GM21360 (cell line): ENCODE data around the gene OLFML2B.
"Not testable (repeated sequence)": the region's sequence is repeated elsewhere in the genome, so short reads cannot be mapped to it uniquely, and the experiment has no call there.

Experiments used
- ATAC-seq: cut with Tn5 transposase; IDR thresholded peaks from one replicate; pipeline ENCODE4 v1.9.1; 2021; ENCODE audit warnings: mild to moderate bottlenecking, moderate library complexity; ENCODE audit not compliant: unreplicated experiment

Gene OLFML2B

DNA sequence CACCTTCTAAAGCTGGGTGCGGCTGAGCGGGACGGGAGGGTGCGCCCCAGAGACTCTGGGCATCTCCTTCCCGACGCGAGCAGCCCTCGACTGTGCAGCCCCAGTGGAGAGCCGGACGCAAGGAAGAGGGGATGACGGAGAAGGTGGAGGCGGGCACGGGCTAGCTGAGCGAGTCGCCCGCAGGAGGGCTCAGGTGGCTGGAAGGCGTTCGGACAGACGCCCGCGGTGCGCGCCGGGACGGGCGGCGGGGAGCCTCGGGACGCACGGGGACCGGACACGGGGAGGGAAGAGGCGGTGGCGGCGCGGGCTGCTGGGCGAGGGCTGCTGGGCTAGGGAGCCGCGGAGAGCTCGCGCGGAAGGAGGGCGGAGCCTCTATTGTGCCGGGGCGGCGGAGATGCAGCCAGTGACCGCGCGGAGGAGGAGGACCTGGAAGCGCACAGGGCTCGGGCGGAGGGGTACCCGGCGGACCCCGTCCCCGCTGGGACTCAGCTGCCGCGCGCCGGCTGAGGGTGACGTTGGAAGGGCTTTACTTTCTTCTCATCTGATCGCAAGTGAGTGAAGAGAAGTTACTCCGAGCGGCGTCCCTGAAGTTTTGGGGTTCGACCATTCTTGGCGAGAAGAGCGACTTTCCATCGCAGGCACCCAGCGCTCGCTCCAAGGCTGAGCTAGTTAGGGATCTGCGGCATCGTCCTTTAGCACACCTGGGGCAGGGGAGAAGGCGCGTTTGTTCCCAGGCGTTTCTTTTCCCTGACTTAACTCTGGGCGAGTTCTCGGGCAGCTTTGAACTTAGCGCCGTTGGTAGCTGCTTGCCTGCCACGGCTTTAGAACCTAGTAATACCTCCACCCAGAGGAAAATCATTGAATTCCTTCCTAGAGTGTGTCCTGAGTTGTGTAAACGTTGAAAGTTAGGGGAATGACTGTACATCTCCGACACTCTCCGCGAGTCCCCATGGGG, at the start of gene OLFML2B:
OLFML2B (minus strand) TSS at position 323 of the 955 bp plus-strand sequence. CDS start 439 bp downstream, outside the sequence.
- no peak for ATAC-seq

DNA sequence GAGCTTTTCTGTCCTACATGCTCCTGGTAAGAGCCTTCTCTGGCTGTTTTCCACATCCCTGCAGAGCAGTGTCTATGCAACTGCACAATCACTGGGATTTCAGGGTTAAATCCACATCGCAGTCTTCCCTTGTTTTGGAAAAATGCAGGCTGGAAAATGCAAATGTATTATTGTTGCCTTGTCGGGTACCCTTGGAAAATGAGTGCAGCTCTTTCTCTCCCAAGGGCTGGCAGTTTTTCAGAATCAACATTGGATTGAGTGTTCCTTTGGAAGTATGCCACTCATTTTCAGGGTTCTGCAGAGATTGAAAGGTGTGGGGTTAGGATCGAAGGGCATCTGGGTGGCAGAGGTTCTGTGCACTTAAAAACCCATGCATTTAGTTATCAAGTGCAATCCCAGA, 49.1 kb upstream of the OLFML2B start:
- ATAC-seq = no peak

DNA sequence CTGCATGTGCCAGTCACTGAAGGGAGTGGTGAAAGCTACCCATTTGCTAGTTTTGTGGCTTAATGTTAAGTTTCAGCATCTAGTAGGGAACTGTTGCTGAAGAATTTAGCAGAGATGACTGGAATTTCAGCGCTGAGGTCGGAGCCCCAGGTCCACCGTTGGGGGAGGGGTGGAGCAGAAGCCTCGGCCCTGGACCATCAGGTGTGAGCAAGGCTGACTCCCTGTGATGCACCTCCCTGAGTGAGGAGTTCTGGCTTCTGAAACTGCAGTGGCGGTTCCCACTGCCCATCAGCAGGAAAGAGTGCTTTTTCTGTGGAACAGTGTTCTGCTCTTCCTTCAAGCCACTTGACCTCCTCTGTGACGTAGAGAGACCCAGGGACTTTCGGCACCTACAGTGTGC, 47.2 kb upstream of the OLFML2B start:
- ATAC-seq = no peak

DNA sequence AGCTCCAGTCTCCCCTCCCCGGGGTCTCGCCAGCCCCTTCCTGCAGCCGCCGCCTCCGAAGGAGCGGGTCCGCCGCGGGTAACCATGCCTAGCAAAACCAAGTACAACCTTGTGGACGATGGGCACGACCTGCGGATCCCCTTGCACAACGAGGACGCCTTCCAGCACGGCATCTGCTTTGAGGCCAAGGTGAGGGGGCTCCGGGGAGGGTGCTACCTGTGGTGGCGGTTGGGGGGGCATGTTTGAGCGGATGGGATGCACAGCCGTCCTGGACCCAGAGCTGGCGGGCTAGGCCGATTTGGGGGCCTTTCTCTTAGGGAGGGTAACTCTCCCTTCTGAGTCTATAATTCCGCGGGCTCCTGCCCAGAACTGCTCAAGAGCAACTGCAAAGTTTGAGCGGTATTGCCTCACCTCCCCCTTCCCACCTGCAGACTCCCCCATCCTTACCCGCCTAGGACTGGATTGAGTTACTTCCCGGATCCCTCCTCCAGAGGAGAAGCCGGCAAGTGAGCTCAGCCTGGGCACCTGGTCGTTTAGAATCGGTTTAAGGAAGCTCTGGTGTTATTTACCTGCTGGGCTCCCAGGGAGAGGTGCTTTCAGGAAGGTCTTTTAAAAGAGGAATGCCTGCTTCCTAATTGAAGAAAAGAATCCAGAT, 46.6 kb upstream of the OLFML2B start:
- ATAC-seq = no peak

DNA sequence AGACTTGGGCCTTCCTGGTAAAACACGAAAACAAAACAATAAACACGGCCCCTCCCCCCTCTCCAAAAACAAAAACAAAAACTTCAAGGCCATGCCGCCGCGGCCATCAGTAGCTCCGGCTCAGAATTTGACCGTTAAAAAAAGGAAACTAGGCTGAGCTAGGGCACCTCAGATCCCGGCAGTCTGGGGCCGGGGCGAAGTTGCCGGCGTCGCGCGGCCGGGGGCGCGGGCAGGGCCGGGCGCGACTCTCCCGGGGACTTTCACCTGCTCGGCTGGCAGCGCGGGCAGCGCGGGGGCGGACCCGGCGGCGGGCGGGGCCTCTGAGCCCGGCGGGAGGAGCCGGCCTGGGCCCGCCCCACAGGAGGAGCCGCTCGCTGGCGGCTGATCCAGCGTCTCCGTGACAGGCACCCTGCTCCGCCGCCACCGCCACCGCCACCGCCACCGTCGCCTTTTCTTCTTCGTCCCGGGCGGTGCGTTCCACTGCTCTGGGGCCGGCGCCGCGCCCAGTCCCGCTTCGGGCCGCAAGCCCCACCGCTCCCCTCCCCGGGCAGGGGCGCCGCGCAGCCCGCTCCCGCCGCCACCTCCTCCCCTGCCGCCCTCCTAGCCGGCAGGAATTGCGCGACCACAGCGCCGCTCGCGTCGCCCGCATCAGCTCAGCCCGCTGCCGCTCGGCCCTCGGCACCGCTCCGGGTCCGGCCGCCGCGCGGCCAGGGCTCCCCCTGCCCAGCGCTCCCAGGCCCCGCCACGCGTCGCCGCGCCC, 45.8 kb upstream of the OLFML2B start, which contains the start of gene NOS1AP:
NOS1AP (plus strand) TSS at position 358 of the 760 bp plus-strand sequence. CDS start 487 bp downstream, outside the sequence.
- ATAC-seq = peak; percentile 98

DNA sequence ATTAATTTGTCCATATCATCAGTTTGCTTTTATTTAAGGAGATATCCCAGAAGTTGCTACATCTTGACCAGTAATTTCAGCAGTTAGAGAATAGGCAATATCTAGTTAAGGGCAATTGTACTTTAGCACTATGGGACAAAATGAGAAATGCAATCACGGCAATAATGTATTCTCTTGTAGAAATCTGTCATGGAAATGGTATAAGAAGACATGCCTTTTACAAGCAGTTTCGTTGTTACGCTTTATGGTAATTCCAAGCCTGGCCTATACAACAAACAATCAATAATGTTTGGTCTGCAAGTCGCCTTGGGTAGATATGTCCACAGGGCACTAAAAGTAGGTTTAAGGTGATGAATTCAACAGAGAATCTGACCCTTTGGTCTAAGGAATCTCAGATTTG, 44.6 kb upstream of the OLFML2B start:
- no peak for ATAC-seq

DNA sequence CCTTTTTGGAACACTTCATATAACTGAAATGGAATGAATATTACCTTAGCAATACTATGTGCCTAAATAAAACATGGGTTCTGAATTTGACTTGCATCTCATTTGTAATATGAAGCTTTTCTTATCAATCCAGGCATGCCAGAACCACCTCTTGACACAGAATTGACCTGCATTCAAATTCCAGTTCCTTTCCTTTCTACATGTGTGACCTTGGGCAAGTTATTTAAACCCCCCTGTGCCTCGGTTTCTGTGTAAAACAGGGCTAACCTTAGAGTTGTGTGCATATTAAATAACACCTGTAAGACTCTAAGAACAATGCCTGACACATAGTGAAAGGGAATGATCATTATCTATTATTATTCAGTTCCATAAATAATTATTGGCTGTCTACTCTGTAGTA, 43.8 kb upstream of the OLFML2B start:
- no peak for ATAC-seq

DNA sequence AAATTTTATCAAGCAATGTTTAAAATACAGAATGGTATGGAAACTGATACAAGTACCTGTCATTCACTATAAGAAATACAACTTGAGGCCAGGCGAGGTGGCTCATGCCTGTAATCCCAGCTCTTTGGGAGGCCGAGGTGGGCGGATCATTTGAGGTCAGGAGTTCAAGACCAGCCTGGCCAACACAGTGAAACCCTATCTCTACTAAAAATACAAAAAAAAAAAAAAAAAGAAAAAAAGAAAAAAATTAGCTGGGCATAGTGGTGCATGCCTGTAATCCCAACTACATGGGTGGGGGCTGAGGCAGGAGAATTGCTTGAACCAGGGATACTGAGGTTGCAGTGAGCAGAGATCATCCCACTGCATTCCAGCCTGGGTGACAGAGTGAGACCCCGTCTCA, 43.2 kb upstream of the OLFML2B start:
- ATAC-seq = not testable (repeated sequence)

DNA sequence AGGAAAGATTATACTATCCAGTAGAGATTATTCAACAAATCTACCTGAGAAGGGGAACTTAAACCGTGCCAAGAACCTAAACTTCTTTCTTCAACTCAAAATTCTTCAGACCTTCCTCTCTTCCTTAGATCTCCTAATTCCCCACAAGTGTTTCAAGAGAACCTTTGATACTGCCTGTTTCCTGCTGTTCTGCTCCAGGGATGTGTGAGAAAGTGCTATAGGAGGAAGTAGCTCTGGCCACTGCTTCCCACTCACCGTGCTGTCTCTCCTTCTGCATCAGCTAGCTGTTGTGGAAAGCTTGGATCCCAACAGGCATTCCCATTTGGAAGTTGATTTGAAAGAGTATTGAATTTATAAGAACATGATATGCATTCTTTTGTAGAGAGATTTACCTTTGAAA, 41.3 kb upstream of the OLFML2B start:
- no peak for ATAC-seq

DNA sequence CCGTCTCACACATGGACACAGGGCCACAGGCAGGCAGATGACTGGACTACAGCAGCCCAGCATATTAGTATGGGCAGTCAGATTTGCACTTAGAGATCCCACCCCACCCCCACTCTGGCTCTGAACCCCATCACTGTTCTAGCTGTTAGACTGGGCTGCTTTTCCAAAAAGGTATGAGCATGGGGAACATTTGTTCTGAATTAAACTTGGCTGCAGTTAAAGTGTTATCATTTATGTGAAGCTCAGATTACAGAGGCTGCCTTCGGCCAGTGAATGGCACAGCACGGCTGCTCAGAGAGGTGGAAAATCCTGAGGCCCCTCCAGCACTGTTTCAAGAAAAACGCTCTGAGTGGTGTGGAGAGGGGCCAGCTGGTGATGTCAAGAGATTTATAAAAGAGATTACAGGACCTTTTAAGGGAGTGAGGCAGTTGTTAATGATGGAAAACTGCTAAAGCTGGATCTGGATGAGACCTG, 38.9 kb upstream of the OLFML2B start:
- ATAC-seq = no peak

DNA sequence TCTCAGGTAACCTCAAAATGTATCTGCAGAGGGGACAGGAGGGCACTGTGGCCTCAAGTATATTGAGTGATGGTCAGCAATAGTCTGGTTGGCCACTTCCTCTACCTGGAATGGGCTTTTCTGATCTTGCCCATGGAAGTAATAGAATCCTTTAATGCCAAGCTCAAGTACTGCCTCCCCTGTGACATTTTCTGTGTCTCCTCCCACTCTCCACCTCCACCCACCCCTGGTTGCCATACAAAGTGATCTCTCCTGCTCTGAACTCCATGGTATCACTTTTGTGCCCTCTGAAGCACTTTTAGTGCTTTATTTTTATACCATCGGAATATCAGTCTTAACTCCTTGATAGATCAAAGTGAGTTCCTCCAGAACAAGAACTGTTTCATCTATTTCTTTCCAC, 36.6 kb upstream of the OLFML2B start:
- no peak for ATAC-seq

DNA sequence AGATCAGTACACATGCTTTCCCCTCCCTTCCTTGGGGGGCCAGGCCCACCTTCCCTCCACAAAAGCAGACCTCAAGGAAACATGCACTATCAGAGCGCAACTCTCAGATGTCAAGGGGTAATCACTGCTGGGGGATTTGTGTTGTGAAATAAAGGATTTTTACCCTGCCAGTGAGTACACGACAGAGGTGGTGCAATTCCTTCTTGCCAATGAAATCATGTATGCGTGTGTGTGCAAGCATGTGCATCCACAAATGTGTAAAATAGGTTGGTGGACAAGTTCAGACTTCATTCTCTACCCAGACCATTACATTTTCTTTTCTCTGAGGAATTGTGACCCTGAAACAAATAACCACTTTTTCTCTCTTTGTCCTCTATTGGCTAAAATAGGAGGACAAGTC, 36.1 kb upstream of the OLFML2B start:
- no peak for ATAC-seq

DNA sequence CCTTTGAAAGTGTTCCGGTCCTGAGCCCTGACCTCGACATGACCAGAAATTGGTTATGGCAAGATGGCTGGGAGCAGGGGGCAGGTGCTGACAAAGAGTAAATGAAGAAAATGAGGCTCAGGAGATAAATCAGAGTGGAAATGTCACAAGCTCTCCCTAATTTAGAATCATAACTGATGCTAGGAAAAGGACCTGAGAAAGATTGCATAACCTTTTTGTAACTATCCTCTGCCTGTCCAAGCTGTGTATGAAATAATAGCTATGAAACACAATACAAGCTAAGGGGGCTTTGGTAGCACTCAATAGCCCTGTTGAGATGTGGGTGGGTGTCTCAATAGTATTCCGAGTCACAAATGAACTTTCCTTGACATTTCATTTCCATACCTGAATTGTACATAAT, 32.9 kb upstream of the OLFML2B start:
- no peak for ATAC-seq

DNA sequence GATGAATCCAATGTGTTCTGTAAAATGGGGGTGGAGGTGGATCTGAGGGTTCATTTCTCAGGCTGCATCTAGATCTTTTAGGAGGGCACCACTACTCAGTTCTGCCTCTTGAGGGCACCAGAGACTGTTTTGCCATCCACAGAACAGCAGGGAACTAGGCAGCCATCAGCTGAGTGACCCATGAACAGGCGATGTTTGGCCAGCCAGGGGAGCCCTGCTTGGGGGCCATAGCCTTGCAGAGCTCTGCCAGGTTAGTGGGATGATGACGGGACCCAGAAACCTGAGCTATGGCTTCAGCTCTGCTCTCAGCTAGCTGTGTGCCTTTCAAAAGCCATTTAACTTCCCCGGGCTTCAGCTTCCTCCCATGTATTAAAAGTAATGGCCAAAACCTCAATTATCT, 32.4 kb upstream of the OLFML2B start:
- peak; percentile 63 for ATAC-seq

DNA sequence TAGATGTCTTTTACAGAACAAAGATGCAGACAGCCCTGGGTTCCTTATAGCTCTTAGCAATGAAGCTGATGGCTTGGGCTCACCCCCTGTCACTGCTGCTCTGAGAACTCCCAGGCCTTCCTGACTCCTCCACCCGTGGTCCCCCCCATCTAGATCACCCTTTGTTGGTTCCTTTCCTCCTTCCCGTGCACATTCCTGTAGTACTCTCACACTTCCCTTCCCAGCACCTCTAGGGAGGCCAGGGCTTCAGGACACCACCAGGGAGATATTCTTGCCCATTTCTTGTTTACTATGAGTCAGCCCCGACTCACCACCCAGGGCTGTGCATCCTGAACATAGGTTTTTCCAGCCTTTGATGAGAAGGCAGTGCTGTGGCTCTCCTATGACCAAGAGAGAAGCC, 31.4 kb upstream of the OLFML2B start:
- ATAC-seq = no peak

DNA sequence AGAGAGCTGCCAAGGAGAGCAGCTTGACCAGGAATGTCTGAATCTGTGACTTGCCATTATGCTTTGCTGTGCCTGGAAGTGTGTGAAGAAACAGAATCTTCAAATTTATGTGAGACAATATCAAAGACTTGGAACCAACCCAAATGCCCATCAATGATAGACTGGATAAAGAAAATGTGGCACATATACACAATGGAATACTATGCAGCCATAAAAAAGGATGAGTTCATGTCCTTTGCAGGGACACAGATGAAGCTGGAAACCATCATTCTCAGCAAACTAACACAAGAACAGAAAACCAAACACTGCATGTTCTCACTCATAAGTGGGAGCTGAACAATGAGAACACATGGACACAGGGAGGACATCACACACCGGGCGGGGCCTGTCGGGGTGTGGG, 30.3 kb upstream of the OLFML2B start:
- ATAC-seq = not testable (repeated sequence)

DNA sequence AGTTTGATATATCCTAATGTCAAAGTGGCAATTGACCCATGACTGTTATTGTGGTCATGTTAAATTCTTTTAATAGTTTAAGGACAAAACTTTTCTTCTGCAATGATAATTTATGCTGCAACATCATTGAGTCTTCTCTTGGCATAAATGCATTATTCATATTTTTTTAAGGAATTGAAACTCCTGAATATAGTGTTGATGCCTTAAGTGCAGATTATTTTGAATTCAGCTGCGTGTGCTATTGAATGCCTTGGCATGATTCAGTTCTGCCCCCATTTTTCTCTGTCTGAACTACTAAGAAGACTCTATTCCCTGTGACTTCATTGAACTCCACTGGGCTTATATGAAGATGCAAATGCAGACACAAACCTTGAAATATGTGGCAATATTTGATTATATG, 23.3 kb upstream of the OLFML2B start:
- no peak for ATAC-seq

DNA sequence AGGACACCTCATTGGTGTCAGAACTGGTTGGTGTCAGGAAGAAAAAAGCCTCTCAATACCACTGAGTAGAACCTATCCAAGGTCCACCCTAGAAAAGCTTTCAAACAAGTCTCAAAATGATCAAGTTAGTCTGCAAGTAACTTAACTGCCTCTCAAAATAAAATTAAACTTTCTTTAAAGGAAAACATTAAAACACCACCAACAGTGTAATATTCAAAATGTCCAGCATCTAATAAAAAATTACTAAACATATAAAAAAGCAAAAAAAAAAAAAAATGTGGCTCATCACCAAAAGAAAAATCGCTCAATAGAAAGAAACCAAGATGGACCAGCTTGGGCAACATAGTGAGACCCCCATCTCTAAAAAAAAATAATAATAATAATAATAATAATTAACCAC, 18.7 kb upstream of the OLFML2B start:
- ATAC-seq = no peak

DNA sequence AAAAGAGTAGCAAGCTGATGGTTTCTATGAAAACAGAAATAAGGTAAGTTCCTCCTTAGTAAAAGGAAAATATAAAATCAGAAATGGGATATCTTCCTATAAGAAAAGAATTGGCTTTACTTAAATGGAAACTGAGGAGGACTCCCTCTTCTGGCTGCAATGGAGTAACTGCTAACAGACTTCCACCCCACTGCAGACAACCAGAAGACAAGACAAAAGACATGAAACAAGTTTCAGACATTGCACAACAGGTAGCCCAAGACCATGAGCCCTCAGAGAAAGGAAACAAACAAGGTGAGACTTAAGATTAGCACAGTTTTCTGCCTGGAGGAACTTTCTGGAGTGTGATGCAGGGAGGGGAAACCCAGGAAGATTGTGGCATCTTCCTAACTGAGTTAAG, 17.0 kb upstream of the OLFML2B start:
- ATAC-seq = no peak

DNA sequence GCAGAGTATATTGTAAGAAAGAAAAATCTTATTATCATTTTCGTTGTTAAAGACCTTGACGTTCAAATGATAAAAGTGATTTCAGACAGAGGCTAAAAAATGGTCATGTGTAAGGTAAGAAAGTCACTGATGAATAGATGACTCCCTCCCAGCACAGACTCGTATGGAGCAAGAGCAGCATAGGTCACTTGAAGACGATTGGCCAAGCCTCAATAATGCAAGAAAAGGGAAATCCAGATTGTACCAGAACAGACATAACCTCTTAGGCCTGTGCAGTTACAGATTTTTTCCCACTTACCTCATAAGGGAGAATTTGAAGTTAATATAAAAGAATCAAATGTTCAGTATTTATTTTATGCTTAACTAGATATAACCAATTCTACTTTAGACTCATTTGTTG, 16.3 kb upstream of the OLFML2B start:
- ATAC-seq = no peak

DNA sequence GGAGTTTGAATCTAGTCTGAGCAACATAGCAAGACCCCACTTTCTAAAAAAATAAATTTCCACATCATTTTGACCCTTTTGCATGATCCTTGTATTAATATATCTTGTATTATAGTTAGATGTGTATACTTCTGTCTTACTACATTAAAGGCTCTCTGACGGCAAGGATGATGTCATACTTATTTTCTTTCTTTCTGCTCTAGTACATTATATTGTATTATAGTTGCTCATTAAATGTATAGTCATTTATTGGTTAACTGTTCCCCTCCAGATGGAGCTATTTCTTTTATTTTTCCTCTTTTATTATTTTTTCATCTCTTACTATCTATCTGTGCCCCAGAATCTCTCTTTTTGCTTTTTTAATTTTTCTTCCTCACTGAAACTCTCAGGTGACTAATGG, 15.0 kb upstream of the OLFML2B start:
- no peak for ATAC-seq
